Nephron progenitor cell (in vitro differentiated cells): Measurements from ENCODE around the gene TXLNB.
A peak's percentile ranks its signal among the peaks of the same experiment; 100 is the strongest.

Experiments used
- DNase-seq: peaks from one replicate; pipeline ENCODE4 v3.0.0; 2021
- H3K27ac Mint-ChIP-seq: 2 replicates; pipeline ENCODE4 v1.8.0; 2021; ENCODE audit warnings: mild to moderate bottlenecking, moderate library complexity, mixed read lengths
- H3K27me3 Mint-ChIP-seq: 2 replicates; pipeline ENCODE4 v1.8.0; 2021; ENCODE audit warnings: mild to moderate bottlenecking, low read depth, mixed read lengths; ENCODE audit not compliant: poor library complexity
- H3K36me3 Mint-ChIP-seq: 2 replicates; pipeline ENCODE4 v1.8.0; 2021; ENCODE audit warnings: low read depth, mixed read lengths
- H3K4me1 Mint-ChIP-seq: 2 replicates; pipeline ENCODE4 v1.8.0; 2021; ENCODE audit warnings: mixed read lengths
- H3K4me3 Mint-ChIP-seq: 2 replicates; pipeline ENCODE4 v1.8.0; 2021; ENCODE audit warnings: mild to moderate bottlenecking, moderate library complexity, mixed read lengths
- H3K9me3 Mint-ChIP-seq: 2 replicates; pipeline ENCODE4 v1.8.0; 2021; ENCODE audit warnings: mild to moderate bottlenecking, moderate library complexity, mixed read lengths
- CTCF ChIP-seq: fragments of 200-600 bp; sonication (generic); IDR thresholded peaks from 2 replicates; pipeline ENCODE4 v1.5.0; 2021; ENCODE audit warnings: antibody characterized with exemption

TXLNB gene

GRCh38 chr6:139275279-139276055 is 16.3 kb downstream of the TXLNB start:
- H3K27me3 Mint-ChIP-seq: no peaks in the 10 kb centered on the region
- H3K4me1 Mint-ChIP-seq: no peaks in the 10 kb centered on the region
- no peaks in the 10 kb centered on the region for H3K36me3 Mint-ChIP-seq
- H3K9me3 Mint-ChIP-seq: no peaks in the 10 kb centered on the region
- DNase-seq: no peak
- no peak overlapping the region for H3K4me3 Mint-ChIP-seq
- no peak for TF ChIP-seq CTCF
- no peak overlapping the region for H3K27ac Mint-ChIP-seq

GRCh38 chr6:139271056-139271455 is 20.7 kb downstream of the TXLNB start:
- Mint-ChIP-seq H3K4me1 (no peaks in the 10 kb centered on the region), H3K27me3 (no peaks in the 10 kb centered on the region), H3K4me3 (no peak overlapping the region), H3K9me3 (no peaks in the 10 kb centered on the region), H3K36me3 (no peaks in the 10 kb centered on the region), H3K27ac (no peak overlapping the region)
- no peak for DNase-seq
- no peak for TF ChIP-seq CTCF

GRCh38 chr6:139270249-139270648 is 21.5 kb downstream of the TXLNB start:
- Mint-ChIP-seq H3K27me3 (no peaks in the 10 kb centered on the region), H3K27ac (no peak overlapping the region), H3K9me3 (no peaks in the 10 kb centered on the region), H3K36me3 (no peaks in the 10 kb centered on the region), H3K4me3 (no peak overlapping the region), H3K4me1 (no peaks in the 10 kb centered on the region)
- no peak for DNase-seq
- TF ChIP-seq CTCF: no peak

GRCh38 chr6:139265512-139266190 is 26.1 kb downstream of the TXLNB start:
- H3K36me3 Mint-ChIP-seq: no peaks in the 10 kb centered on the region
- H3K27me3 Mint-ChIP-seq: no peaks in the 10 kb centered on the region
- peaks cover 9% of the 10 kb centered on the region for H3K4me1 Mint-ChIP-seq
- H3K9me3 Mint-ChIP-seq: no peaks in the 10 kb centered on the region
- H3K27ac Mint-ChIP-seq: no peak overlapping the region
- no peak for TF ChIP-seq CTCF
- DNase-seq: no peak
- no peak overlapping the region for H3K4me3 Mint-ChIP-seq

GRCh38 chr6:139262519-139263300 is 29.1 kb downstream of the TXLNB start:
- Mint-ChIP-seq H3K4me3 (no peak overlapping the region), H3K36me3 (no peaks in the 10 kb centered on the region), H3K27me3 (no peaks in the 10 kb centered on the region), H3K27ac (peak overlapping the region; percentile 1), H3K9me3 (no peaks in the 10 kb centered on the region), H3K4me1 (peaks cover 9% of the 10 kb centered on the region)
- DNase-seq: no peak
- TF ChIP-seq CTCF: no peak
